OCI-LY1 (cell line): Measurements from ENCODE around the gene OR5D13.

Source experiments
- H2AFZ ChIP-seq: fragments of 200-600 bp; sonication (generic), shearing (Covaris generic); 2 replicates; pipeline ENCODE4 v1.6.0; 2014; ENCODE audit warnings: antibody characterized with exemption, mild to moderate bottlenecking, low read length
- H3F3A ChIP-seq: fragments of 200-600 bp; sonication (generic), shearing (Covaris generic); 2 replicates; pipeline ENCODE4 v1.6.0; 2014; ENCODE audit warnings: mild to moderate bottlenecking, antibody characterized with exemption, low read length, moderate library complexity; ENCODE audit not compliant: insufficient read depth
- H3K27ac ChIP-seq: fragments of 200-600 bp; sonication (generic); 2 replicates; pipeline ENCODE4 v1.5.1; 2014; ENCODE audit warnings: low read length, mixed run types, mild to moderate bottlenecking, low read depth; ENCODE audit not compliant: poor library complexity, severe bottlenecking
- H3K27me3 ChIP-seq: fragments of 200-600 bp; sonication (generic); 2 replicates; pipeline ENCODE4 v1.6.0; 2014; ENCODE audit warnings: antibody characterized with exemption, mild to moderate bottlenecking, low read length, moderate library complexity; ENCODE audit not compliant: insufficient read depth
- H3K36me3 ChIP-seq: fragments of 200-600 bp; sonication (generic); 2 replicates; pipeline ENCODE4 v1.6.1; 2014; ENCODE audit warnings: mild to moderate bottlenecking, antibody characterized with exemption, low read length, moderate library complexity, mixed read lengths; ENCODE audit not compliant: insufficient read depth
- H3K4me1 ChIP-seq: fragments of 200-600 bp; sonication (generic); 2 replicates; pipeline ENCODE4 v1.5.1; 2014; ENCODE audit warnings: mild to moderate bottlenecking, low read length, moderate library complexity; ENCODE audit not compliant: insufficient read depth, severe bottlenecking
- H3K4me2 ChIP-seq: fragments of 200-600 bp; sonication (generic), shearing (Covaris generic); 2 replicates; pipeline ENCODE4 v1.6.1; 2014; ENCODE audit warnings: low read length
- H3K4me3 ChIP-seq: fragments of 200-600 bp; sonication (generic); 2 replicates; pipeline ENCODE4 v1.5.1; 2014; ENCODE audit warnings: low read length, low read depth, mild to moderate bottlenecking, mixed read lengths; ENCODE audit not compliant: poor library complexity, severe bottlenecking
- H3K79me2 ChIP-seq: fragments of 200-600 bp; shearing (Covaris generic); 2 replicates; pipeline ENCODE4 v1.6.1; 2016; ENCODE audit warnings: mixed run types, low read length, mixed read lengths; ENCODE audit not compliant: insufficient read depth
- H3K9ac ChIP-seq: fragments of 200-600 bp; sonication (generic), shearing (Covaris generic); 2 replicates; pipeline ENCODE4 v1.6.1; 2014; ENCODE audit warnings: mild to moderate bottlenecking, low read length, mixed read lengths
- H3K9me2 ChIP-seq: fragments of 200-600 bp; sonication (generic), shearing (Covaris generic); 2 replicates; pipeline ENCODE4 v1.6.1; 2014; ENCODE audit warnings: low read depth, mild to moderate bottlenecking, low read length, mixed read lengths
- H3K9me3 ChIP-seq: fragments of 200-600 bp; shearing (Covaris generic); 2 replicates; pipeline ENCODE4 v1.6.1; 2014; ENCODE audit warnings: low read length, mixed read lengths
- H4K20me1 ChIP-seq: fragments of 200-600 bp; sonication (generic), shearing (Covaris generic); 2 replicates; pipeline ENCODE4 v1.6.0; 2016; ENCODE audit warnings: mild to moderate bottlenecking, low read length; ENCODE audit not compliant: insufficient read depth
- EZH2 ChIP-seq: fragments of 200-600 bp; sonication (generic), shearing (Covaris generic); IDR thresholded peaks from 2 replicates; pipeline ENCODE4 v1.8.0; 2017; ENCODE audit warnings: borderline replicate concordance, mixed run types, mild to moderate bottlenecking, antibody characterized with exemption, low read length, moderate library complexity, mixed read lengths
- TF ChIP-seq, protein P1 (sequence below): fragments of 200-600 bp; sonication (generic), shearing (Covaris generic); IDR thresholded peaks from 2 replicates; pipeline ENCODE4 v1.5.1; 2017; ENCODE audit warnings: mild to moderate bottlenecking, antibody characterized with exemption, low read length, moderate library complexity, mixed read lengths

Gene OR5D13

DNA sequence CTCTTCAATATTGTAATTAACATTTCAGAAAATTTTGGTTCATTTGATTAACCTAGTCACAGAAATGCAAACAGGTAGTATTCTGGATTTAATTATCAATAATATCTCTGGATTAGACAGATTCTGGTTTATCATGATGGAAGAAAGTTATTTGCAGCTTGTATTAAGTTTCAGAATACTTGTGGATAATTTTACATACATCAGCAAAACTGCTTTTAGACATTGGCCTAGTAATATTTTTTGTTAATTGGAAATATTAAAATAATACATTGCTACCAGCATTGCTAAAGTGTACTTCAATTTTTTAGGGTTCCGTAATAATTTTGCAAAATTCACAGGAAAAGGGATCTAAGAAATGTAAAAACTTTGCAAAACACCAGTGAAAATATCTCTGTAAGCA lies 18.4 kb downstream of the OR5D13 start:
- Histone ChIP-seq H3K4me1 (no peaks in the 10 kb centered on the region), H3K4me2 (no peak overlapping the region), H3K27me3 (no peaks in the 10 kb centered on the region), H3K4me3 (no peak overlapping the region), H3F3A (no peaks in the 10 kb centered on the region), H3K36me3 (no peaks in the 10 kb centered on the region), H3K9ac (no peak overlapping the region), H3K9me3 (no peaks in the 10 kb centered on the region), H2AFZ (no peak overlapping the region), H3K27ac (no peak overlapping the region), H3K9me2 (no peaks in the 10 kb centered on the region), H3K79me2 (no peaks in the 10 kb centered on the region), H4K20me1 (no peaks in the 10 kb centered on the region)
- TF ChIP-seq EZH2 = no peak
- TF ChIP-seq, protein P1, sequence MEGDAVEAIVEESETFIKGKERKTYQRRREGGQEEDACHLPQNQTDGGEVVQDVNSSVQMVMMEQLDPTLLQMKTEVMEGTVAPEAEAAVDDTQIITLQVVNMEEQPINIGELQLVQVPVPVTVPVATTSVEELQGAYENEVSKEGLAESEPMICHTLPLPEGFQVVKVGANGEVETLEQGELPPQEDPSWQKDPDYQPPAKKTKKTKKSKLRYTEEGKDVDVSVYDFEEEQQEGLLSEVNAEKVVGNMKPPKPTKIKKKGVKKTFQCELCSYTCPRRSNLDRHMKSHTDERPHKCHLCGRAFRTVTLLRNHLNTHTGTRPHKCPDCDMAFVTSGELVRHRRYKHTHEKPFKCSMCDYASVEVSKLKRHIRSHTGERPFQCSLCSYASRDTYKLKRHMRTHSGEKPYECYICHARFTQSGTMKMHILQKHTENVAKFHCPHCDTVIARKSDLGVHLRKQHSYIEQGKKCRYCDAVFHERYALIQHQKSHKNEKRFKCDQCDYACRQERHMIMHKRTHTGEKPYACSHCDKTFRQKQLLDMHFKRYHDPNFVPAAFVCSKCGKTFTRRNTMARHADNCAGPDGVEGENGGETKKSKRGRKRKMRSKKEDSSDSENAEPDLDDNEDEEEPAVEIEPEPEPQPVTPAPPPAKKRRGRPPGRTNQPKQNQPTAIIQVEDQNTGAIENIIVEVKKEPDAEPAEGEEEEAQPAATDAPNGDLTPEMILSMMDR = no peak

DNA sequence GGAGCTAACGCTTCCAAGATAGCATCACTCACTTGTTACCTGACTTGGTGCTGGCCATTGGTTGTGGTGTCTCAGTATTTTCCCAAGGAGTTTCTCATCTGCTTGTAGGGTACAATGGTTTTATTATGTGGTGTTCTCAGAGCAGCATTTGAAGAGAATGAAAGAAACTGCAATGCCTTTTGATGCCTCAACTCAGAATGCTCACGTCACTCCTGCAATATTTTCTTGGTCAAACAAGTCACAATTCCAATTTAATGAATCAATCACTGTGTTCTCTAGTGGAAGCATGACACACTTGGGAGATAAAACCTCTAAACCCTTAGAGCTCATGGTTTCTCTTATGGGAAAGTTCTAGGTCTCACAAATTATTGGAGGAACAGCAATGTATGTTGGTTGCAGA lies 20.1 kb downstream of the OR5D13 start:
- Histone ChIP-seq H3K4me3 (no peak overlapping the region), H3K9me2 (no peaks in the 10 kb centered on the region), H3K9ac (no peak overlapping the region), H3K4me1 (no peaks in the 10 kb centered on the region), H3K4me2 (no peak overlapping the region), H3K9me3 (no peaks in the 10 kb centered on the region), H4K20me1 (no peaks in the 10 kb centered on the region), H2AFZ (no peak overlapping the region), H3K27me3 (no peaks in the 10 kb centered on the region), H3K36me3 (no peaks in the 10 kb centered on the region), H3K79me2 (no peaks in the 10 kb centered on the region), H3F3A (no peaks in the 10 kb centered on the region), H3K27ac (no peak overlapping the region)
- TF ChIP-seq, protein P1 = no peak
- TF ChIP-seq EZH2 = no peak

DNA sequence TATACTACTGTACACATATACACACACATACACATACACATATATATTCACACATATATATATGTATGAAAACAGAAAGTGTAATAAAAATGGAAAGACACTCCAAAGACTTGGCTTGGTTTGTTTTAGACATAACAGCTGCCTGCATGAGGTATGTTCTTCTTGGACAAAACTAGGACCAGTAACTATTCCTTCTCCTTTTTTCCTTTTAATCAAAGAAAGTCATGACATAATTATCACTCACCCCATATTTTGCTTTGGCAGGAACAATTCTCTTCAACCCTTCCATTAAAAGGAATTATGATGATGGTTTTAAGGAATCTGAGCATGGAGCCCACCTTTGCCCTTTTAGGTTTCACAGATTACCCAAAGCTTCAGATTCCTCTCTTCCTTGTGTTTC lies 22.0 kb downstream of the OR5D13 start, which contains the start of gene OR5D14:
Gene OR5D14, plus strand, starts transcription at position 301 of the 400 bp plus-strand sequence. Its CDS starts 0 bp downstream, at position 301.
- Histone ChIP-seq H3K27ac (no peak within 1 kb of the TSS), H2AFZ (no peak within 1 kb of the TSS), H3K9me3 (no peaks in the 10 kb centered on the region), H3K9me2 (no peaks in the 10 kb centered on the region), H3K4me2 (no peak within 1 kb of the TSS), H4K20me1 (no peaks in the 10 kb centered on the region), H3K4me3 (no peak within 1 kb of the TSS), H3K4me1 (no peaks in the 10 kb centered on the region), H3K36me3 (no peaks in the 10 kb centered on the region), H3K9ac (no peak within 1 kb of the TSS), H3K27me3 (no peaks in the 10 kb centered on the region), H3F3A (no peaks in the 10 kb centered on the region), H3K79me2 (no peaks in the 10 kb centered on the region)
- TF ChIP-seq, protein P1 = no peak
- TF ChIP-seq EZH2 = no peak
